ENCODE measurements around the gene MBL2.

MBL2 gene

DNA sequence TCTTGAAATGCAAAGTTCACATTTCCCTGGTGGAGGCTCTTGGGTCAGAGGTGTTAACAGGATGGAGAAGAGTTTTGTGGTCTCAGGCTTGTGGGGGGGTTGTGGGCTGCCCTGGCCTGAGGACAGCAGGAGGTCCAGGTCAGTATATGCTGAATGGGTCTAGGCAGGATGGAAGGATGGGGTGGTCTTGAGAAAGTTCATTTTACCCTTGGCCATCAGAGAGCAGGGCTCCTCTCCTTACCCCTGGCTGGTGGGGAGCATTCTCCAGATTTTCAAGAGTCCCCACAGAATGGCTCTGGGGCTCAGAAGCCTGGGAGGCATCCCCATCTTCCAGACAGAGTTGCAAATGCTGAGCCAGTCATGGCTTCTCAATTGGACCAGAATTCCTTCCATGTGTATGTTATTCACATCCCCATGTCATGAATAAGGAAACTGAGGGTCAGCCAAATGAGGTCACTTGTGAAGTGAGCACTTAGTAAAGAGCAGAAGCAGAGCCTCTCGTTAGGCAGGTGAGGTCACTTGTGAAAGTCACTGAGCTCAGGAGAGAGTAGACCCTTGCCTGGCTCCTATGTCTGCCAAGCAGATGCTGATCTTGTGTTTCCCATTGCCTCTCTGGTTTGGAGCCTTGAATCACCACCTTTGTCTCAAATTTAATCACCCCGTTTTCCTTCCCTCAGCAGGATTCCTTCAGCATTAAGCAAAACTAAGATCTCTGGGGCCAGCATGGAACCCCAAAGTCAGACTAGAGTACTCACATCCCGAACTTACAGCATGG, 33.0 kb downstream of the MBL2 start:
- no peak for DNase-seq

DNA sequence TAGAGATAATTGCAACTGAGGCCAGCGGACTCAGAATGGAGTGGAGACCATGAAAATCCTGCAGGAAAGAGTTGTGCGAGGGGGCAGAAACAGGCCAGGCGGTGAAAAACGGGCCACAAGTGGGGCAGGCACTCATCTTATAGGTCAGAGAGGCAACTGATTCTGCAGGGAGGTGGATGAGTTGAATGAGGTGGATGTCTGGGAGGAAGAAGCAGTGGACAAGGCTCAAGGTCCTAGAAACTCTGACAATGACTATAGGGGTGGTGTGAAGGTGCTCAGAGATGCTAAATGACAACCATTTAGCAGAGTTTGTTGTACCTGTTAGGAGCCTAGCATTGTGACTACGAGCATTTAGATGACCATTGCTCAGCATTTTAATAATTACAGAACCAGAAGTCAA, 33.6 kb downstream of the MBL2 start:
- no peak for DNase-seq

DNA sequence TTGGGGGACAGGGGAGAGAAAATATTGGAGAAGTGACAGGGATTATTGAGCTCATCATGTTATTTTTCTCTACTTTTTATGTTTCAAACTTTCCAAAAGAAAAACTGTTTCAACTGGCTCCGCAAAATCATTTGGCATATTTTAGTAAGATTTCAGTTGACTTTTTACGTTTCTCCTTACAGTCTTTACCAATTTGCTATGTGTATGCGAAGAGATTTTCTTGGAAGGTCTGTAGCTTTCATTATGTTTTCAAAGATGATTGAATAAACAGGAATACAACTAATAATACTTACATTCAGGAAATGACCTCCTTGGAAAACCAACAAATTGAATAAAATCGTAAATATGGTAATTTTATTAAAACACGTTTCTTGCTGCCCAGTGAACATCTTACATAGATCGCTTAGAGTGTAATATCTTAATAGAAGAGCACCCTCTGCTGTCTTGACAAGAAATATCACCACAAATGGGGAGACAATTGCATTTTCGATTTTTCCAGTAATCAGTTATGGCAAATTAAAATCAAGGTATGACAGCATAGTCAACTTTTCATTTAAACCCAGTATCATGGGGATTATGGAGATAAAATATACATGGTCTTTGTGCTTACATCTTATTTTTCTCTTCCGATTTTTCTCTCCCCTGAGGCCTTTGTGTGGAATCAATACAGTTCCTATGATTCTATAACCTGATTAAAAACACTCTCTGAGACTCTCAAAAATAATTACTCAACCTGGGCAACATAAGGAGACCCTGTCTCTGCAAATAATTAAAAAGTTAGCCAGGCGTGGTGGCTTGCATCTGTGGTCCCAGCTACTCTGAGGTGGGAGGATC, 43.1 kb downstream of the MBL2 start:
- DNase-seq, result no peak

DNA sequence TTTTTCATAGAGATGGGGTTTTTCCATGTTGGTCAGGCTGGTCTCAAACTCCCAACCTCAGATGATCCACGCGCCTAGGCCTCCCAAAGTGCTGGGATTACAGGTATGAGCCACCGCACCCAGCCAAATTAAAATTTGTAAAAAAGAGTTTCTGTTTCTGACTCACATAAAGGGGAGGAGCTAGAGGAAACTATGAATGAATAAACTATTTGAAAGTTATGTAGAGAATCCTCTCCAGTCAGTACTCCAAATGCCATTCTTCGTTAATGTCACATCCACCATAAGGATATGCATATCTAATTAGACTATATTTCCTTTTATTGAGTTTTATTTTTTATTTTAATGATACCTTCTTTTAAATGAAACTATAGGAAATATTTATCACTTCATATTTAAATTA, 52.6 kb downstream of the MBL2 start:
- DNase-seq, result no peak

All from activated CD4-positive, alpha-beta T cell treated with anti-CD3 and anti-CD28 coated beads, Interleukin-2, amount 50 U/mL, for 4 hours (primary cell).